Spleen (tissue), 11 donors: ENCODE results near the gene TMEM267. TPM values are rescaled to one million over a fixed set of nuclear protein-coding genes. Genes with fewer than 3 reads are reported as not detected.

Experiments
- DNase-seq: peaks from one replicate; pipeline ENCODE4 v3.0.0-alpha.2; 2020
- H3K27ac ChIP-seq, 8 donors: fragments of 200-600 bp; sonication (generic) in 7 of 8; 1 replicate in 4 of 8; 2 replicates in 4 of 8; pipeline versions ENCODE4 v1.5.0 to v1.8.0; 2016 to 2021; ENCODE audit warnings: inconsistent platforms in 4 of 8, mild to moderate bottlenecking in 4 of 8, moderate library complexity in 1 of 8
- H3K27me3 ChIP-seq, 7 donors: fragments of 200-600 bp; sonication (generic) in 6 of 7; replicated peaks in 1 of 7; 1 replicate in 4 of 7; 2 replicates in 3 of 7; pipeline versions ENCODE4 v1.5.0 to v1.8.0; 2016 to 2021; ENCODE audit warnings: inconsistent platforms in 3 of 7, mild to moderate bottlenecking in 1 of 7
- H3K36me3 ChIP-seq, 6 donors: fragments of 200-600 bp; sonication (generic) in 5 of 6; 1 replicate in 4 of 6; 2 replicates in 2 of 6; pipeline versions ENCODE4 v1.5.0 to v1.8.0; 2016 to 2021; ENCODE audit warnings: inconsistent platforms in 2 of 6
- H3K4me1 ChIP-seq, 6 donors: fragments of 200-600 bp; sonication (generic) in 5 of 6; 1 replicate in 3 of 6; 2 replicates in 3 of 6; pipeline versions ENCODE4 v1.5.0 to v1.8.0; 2016 to 2021; ENCODE audit warnings: inconsistent platforms in 3 of 6
- H3K4me3 ChIP-seq, 8 donors: fragments of 200-600 bp; sonication (generic) in 7 of 8; 1 replicate in 4 of 8; 2 replicates in 4 of 8; pipeline versions ENCODE4 v1.5.0 to v1.8.0; 2016 to 2021; ENCODE audit warnings: inconsistent platforms in 4 of 8, mild to moderate bottlenecking in 4 of 8, moderate library complexity in 2 of 8
- H3K9me3 ChIP-seq, 8 donors: fragments of 200-600 bp; sonication (generic) in 7 of 8; 1 replicate in 4 of 8; 2 replicates in 4 of 8; pipeline versions ENCODE4 v1.5.0 to v1.8.0; 2016 to 2021; ENCODE audit warnings: inconsistent platforms in 4 of 8
- CTCF ChIP-seq, 11 experiments: fragments of 200-600 bp in 7 of 11; fragments of 450-650 bp in 4 of 11; sonication (generic) in 4 of 11; IDR thresholded peaks in 8 of 11; conservative IDR thresholded peaks in 3 of 11; 1 replicate in 7 of 11; 2 replicates in 4 of 11; pipeline versions ENCODE4 v1.4.0 to v1.8.0; 2016 to 2021; ENCODE audit warnings: antibody characterized with exemption in 11 of 11, inconsistent platforms in 4 of 11, mild to moderate bottlenecking in 1 of 11
- POLR2A ChIP-seq, 3 donors: fragments of 450-650 bp; IDR thresholded peaks; one replicate each; pipeline ENCODE4 v1.5.1; 2017; ENCODE audit warnings: antibody characterized with exemption in 3 of 3, mild to moderate bottlenecking in 1 of 3
- POLR2AphosphoS5 ChIP-seq, 3 donors: sonication (generic); formaldehyde crosslinking; IDR thresholded peaks; one replicate each; pipeline ENCODE4 v1.5.1; 2017; ENCODE audit warnings: antibody characterized with exemption in 3 of 3
- WGBS, 5 donors: extraction: QIAGEN DNeasy Blood & Tissue Kit in 3 of 5; methylation state at CpG; one replicate each; pipeline versions ENCODE4 v1.1.5 to v1.1.7; 2013 to 2018; 5-methylcytosine and 5-hydroxymethylcytosine counted together
- intact Hi-C: fragments of 100-400 bp; cut with DNase I; formaldehyde crosslinking; loops from one replicate; pipeline ENCODE4 v1.15.0; 2023; ENCODE audit warnings: low total_unique reads
- polyA plus RNA-seq, 3 donors: library from polyadenylated mRNA; stranded (reverse); fragments of 200-250 nt; gene quantifications; one replicate each; pipeline ENCODE4 v1.2.1, GENCODE V29; 2013
- total RNA-seq, 7 donors: library from RNA; depleted of rRNA in 3 of 7; stranded (reverse); fragments of >200 nt in 3 of 7; fragmentation: NEBNext Ultra II Directional in 4 of 7; extraction: Animal tissue kit (Norgen Biotek cat#: 25700) in 4 of 7; gene quantifications; one replicate each; pipeline versions ENCODE4 v1.1.0 to v1.2.1, GENCODE V29; 2016 to 2021
- donor health status: healthy with polysubstance abuse.
- donor health status: DM: no; HTN: no; CAD: no; lungs with moderate emphysema.
- donor health status: DM: no; HTN: no; CAD: no.
- donor health status: Bipolar disorder and iron deficiency.
- donor health status: healthy.
- donor health status: DM: no; HTN: no; CAD: no.
- donor health status: DM: yes; HTN: yes; CAD: no.

The TMEM267 gene
- total and polyA plus RNA-seq, 10 donors, result 9.2 to 18.0 (median 11.2) TPM

- Histone ChIP-seq H3K27ac (no peak overlapping the region), H3K4me3 (no peak overlapping the region), H3K27me3 (no peaks in the 10 kb centered on the region), H3K9me3 (no peaks in the 10 kb centered on the region), H3K36me3 (no peaks in the 10 kb centered on the region), H3K4me1 (no peaks in the 10 kb centered on the region)
- WGBS, 5 donors, result 75 to 83% (median 79%) methylated on average over 3 of the region's 3 CpGs
- intact Hi-C loops, result no loop called here
- DNase-seq, result no peak
- no peak for TF ChIP-seq POLR2A (IDR thresholded peaks at IDR 0.05)
- no peak for TF ChIP-seq CTCF (IDR thresholded peaks at IDR 0.05 in 8 of 11, conservative IDR thresholded peaks at IDR 0.05 in 3 of 11)
- no peak for TF ChIP-seq POLR2AphosphoS5 (IDR thresholded peaks at IDR 0.05)
Measured at GRCh38 chr5:43415935-43416802, 67.5 kb downstream of the TMEM267 start.

- intact Hi-C loops, result no loop called here
- WGBS, 5 donors, result 86 to 95% (median 88%) methylated on average over 2 of the region's 2 CpGs
- Histone ChIP-seq H3K4me3 (no peak overlapping the region), H3K4me1 (no peaks in the 10 kb centered on the region), H3K27ac (no peak overlapping the region), H3K36me3 (no peaks in the 10 kb centered on the region), H3K9me3 (no peaks in the 10 kb centered on the region), H3K27me3 (no peaks in the 10 kb centered on the region)
- TF ChIP-seq POLR2A (IDR thresholded peaks at IDR 0.05) (no peak), POLR2AphosphoS5 (IDR thresholded peaks at IDR 0.05) (no peak), CTCF (IDR thresholded peaks at IDR 0.05 in 8 of 11, conservative IDR thresholded peaks at IDR 0.05 in 3 of 11) (no peak)
- DNase-seq, result no peak
Measured at GRCh38 chr5:43413966-43414365, 69.7 kb downstream of the TMEM267 start.

GRCh38 chr5:43412644-43413043 lies 71.0 kb downstream of the TMEM267 start:
- TF ChIP-seq CTCF (IDR thresholded peaks at IDR 0.05 in 8 of 11, conservative IDR thresholded peaks at IDR 0.05 in 3 of 11) (no peak), POLR2AphosphoS5 (IDR thresholded peaks at IDR 0.05) (no peak), POLR2A (IDR thresholded peaks at IDR 0.05) (no peak)
- intact Hi-C loops, result no loop called here

GRCh38 chr5:43412156-43412555 lies 71.5 kb downstream of the TMEM267 start, which contains the start of gene CCL28:
Gene CCL28, minus strand, starts transcription at chr5:43412391. Its CDS starts 75 bp downstream, at chr5:43412316.
- Histone ChIP-seq H3K4me3 (no peak within 1 kb of the TSS), H3K9me3 (peaks cover 0 to under 1% (median 0%) of the 10 kb centered on the region in 8 donors), H3K27me3 (no peaks in the 10 kb centered on the region), H3K4me1 (no peaks in the 10 kb centered on the region), H3K36me3 (no peaks in the 10 kb centered on the region), H3K27ac (no peak within 1 kb of the TSS)
- WGBS, 5 donors, result 70 to 86% (median 79%) methylated on average over 6 of the region's 6 CpGs
- intact Hi-C loops, result no loop called here
- DNase-seq, result no peak
- TF ChIP-seq POLR2A (IDR thresholded peaks at IDR 0.05) (no peak), POLR2AphosphoS5 (IDR thresholded peaks at IDR 0.05) (no peak), CTCF (IDR thresholded peaks at IDR 0.05 in 8 of 11, conservative IDR thresholded peaks at IDR 0.05 in 3 of 11) (no peak)

More at GRCh38 chr5:43412644-43413043, 71.0 kb downstream of the TMEM267 start:
- Histone ChIP-seq H3K9me3 (no peaks in the 10 kb centered on the region), H3K27ac (no peak overlapping the region), H3K4me3 (no peak overlapping the region), H3K4me1 (no peaks in the 10 kb centered on the region), H3K27me3 (no peaks in the 10 kb centered on the region), H3K36me3 (no peaks in the 10 kb centered on the region)
- DNase-seq, result no peak
- 89 to 100% (median 96%) methylated on average over 1 of the region's 1 CpG for WGBS, 5 donors
